Measurements from ENCODE around the gene DDAH2. TPM values are rescaled to one million over a fixed set of nuclear protein-coding genes. Genes with fewer than 3 reads are reported as not detected.

Gene DDAH2
- total RNA-seq, 1 donor from 2014 or later, result 194 TPM

- TF ChIP-seq CTCF (conservative IDR thresholded peaks at IDR 0.05), result no peak
- no peak overlapping the region for H3K27ac Mint-ChIP-seq (ENCODE audit: unreplicated experiment)
- H3K4me1 Mint-ChIP-seq, result peaks cover 19% of the 10 kb centered on the region
- no peaks in the 10 kb centered on the region for H3K9me3 Mint-ChIP-seq
- H3K27me3 Mint-ChIP-seq (ENCODE audit: low read depth), result no peaks in the 10 kb centered on the region
- H3K4me3 Mint-ChIP-seq, result no peak overlapping the region
- DNase-seq (ENCODE audit: low read depth, low spot score), result no peak
- H3K36me3 Mint-ChIP-seq (ENCODE audit: low read depth), result peaks cover 2% of the 10 kb centered on the region
Observed at GRCh38 chr6:31768363-31769257, 39.5 kb upstream of the DDAH2 start.

GRCh38 chr6:31767096-31767645 lies 38.1 kb upstream of the DDAH2 start:
- TF ChIP-seq CTCF (conservative IDR thresholded peaks at IDR 0.05), result no peak
- no peaks in the 10 kb centered on the region for H3K27me3 Mint-ChIP-seq (ENCODE audit: low read depth)
- H3K9me3 Mint-ChIP-seq, result no peaks in the 10 kb centered on the region
- H3K4me1 Mint-ChIP-seq, result peaks cover 32% of the 10 kb centered on the region
- H3K36me3 Mint-ChIP-seq (ENCODE audit: low read depth), result peaks cover 8% of the 10 kb centered on the region
- no peak for DNase-seq (ENCODE audit: low read depth, low spot score)
- H3K4me3 Mint-ChIP-seq, result no peak overlapping the region
- H3K27ac Mint-ChIP-seq (ENCODE audit: unreplicated experiment), result peak overlapping the region; percentile 29

GRCh38 chr6:31765910-31766794 lies 37.1 kb upstream of the DDAH2 start:
- no peak for TF ChIP-seq CTCF (conservative IDR thresholded peaks at IDR 0.05)
- Mint-ChIP-seq H3K36me3 (ENCODE audit: low read depth) (peaks cover 13% of the 10 kb centered on the region), H3K27me3 (ENCODE audit: low read depth) (no peaks in the 10 kb centered on the region), H3K4me3 (peak overlapping the region; percentile 60), H3K4me1 (peaks cover 36% of the 10 kb centered on the region), H3K9me3 (no peaks in the 10 kb centered on the region), H3K27ac (ENCODE audit: unreplicated experiment) (no peak overlapping the region)
- no peak for DNase-seq (ENCODE audit: low read depth, low spot score)

- H3K27ac Mint-ChIP-seq (ENCODE audit: unreplicated experiment), result no peak overlapping the region
- H3K9me3 Mint-ChIP-seq, result no peaks in the 10 kb centered on the region
- H3K27me3 Mint-ChIP-seq (ENCODE audit: low read depth), result no peaks in the 10 kb centered on the region
- H3K4me3 Mint-ChIP-seq, result no peak overlapping the region
- peaks cover 18% of the 10 kb centered on the region for H3K36me3 Mint-ChIP-seq (ENCODE audit: low read depth)
- no peak for TF ChIP-seq CTCF (conservative IDR thresholded peaks at IDR 0.05)
- DNase-seq (ENCODE audit: low read depth, low spot score), result no peak
- peaks cover 40% of the 10 kb centered on the region for H3K4me1 Mint-ChIP-seq
Observed at GRCh38 chr6:31765559-31765909, 36.4 kb upstream of the DDAH2 start.

- TF ChIP-seq CTCF (conservative IDR thresholded peaks at IDR 0.05), result no peak
- no peaks in the 10 kb centered on the region for H3K9me3 Mint-ChIP-seq
- H3K36me3 Mint-ChIP-seq (ENCODE audit: low read depth), result peaks cover 24% of the 10 kb centered on the region
- no peak overlapping the region for H3K27ac Mint-ChIP-seq (ENCODE audit: unreplicated experiment)
- no peak for DNase-seq (ENCODE audit: low read depth, low spot score)
- H3K27me3 Mint-ChIP-seq (ENCODE audit: low read depth), result no peaks in the 10 kb centered on the region
- no peak overlapping the region for H3K4me3 Mint-ChIP-seq
- peaks cover 35% of the 10 kb centered on the region for H3K4me1 Mint-ChIP-seq
Observed at GRCh38 chr6:31764198-31764597, 35.1 kb upstream of the DDAH2 start.
